PC-9 (cell line): ENCODE results near the gene TMEM80. TPM values are rescaled to one million over a fixed set of nuclear protein-coding genes. Genes with fewer than 3 reads are reported as not detected.

ENCODE experiments used
- BruUV-seq: library from RNA; stranded (reverse); fragments of 400-500 nt; replicated peaks from 2 replicates; lab custom pipeline; 2021; lab: Mats Ljungman, UMichigan
- CTCF ChIA-PET: fragments of 300-600 bp; sonication (Branson Sonifier 250); formaldehyde crosslinking; loops from one replicate; lab custom pipeline; 2022; ENCODE audit warnings: antibody characterized with exemption; lab: Charles Lee
- POLR2A ChIA-PET: fragments of 300-600 bp; sonication (Branson Sonifier 250); formaldehyde crosslinking; loops from one replicate; lab custom pipeline; 2022; ENCODE audit warnings: antibody characterized with exemption; ENCODE audit not compliant: unreplicated experiment; lab: Charles Lee
- DNase-seq, 2 experiments: peaks; one replicate each; pipeline versions ENCODE4 v3.0.0 to v3.0.0-alpha.2; 2015 to 2022; ENCODE audit warnings: mixed read lengths in 1 of 2
- H2AFZ ChIP-seq: fragments of 200-600 bp; sonication (generic); 2 replicates; pipeline ENCODE4 v1.8.1; 2017; ENCODE audit warnings: antibody characterized with exemption
- H3F3A ChIP-seq: fragments of 200-600 bp; sonication (generic); 2 replicates; pipeline ENCODE4 v1.8.1; 2017; ENCODE audit warnings: antibody characterized with exemption, mild to moderate bottlenecking, low read depth; ENCODE audit not compliant: insufficient read depth
- H3K27ac ChIP-seq: fragments of 200-600 bp; sonication (generic); 2 replicates; pipeline ENCODE4 v1.6.1; 2016; ENCODE audit warnings: mixed run types
- H3K27me3 ChIP-seq: fragments of 200-600 bp; sonication (generic); 2 replicates; pipeline ENCODE4 v1.6.1; 2016; ENCODE audit warnings: low read depth, mixed run types; ENCODE audit not compliant: insufficient read depth
- H3K36me3 ChIP-seq: fragments of 200-600 bp; sonication (generic); 2 replicates; pipeline ENCODE4 v1.6.1; 2016; ENCODE audit warnings: low read depth, mixed run types
- H3K4me1 ChIP-seq: fragments of 200-600 bp; sonication (generic); replicated peaks from 2 replicates; pipeline ENCODE4 v1.6.1; 2016; ENCODE audit warnings: mixed run types; ENCODE audit not compliant: insufficient read depth
- H3K4me2 ChIP-seq: fragments of 200-600 bp; sonication (generic); 2 replicates; pipeline ENCODE4 v1.6.1; 2017; ENCODE audit warnings: mixed run types
- H3K4me3 ChIP-seq: fragments of 200-600 bp; sonication (generic); 2 replicates; pipeline ENCODE4 v1.6.1; 2016; ENCODE audit warnings: mixed run types
- H3K79me2 ChIP-seq: fragments of 200-600 bp; sonication (generic); 2 replicates; pipeline ENCODE4 v1.6.1; 2017; ENCODE audit warnings: low read depth, mixed run types
- H3K9me2 ChIP-seq: fragments of 200-600 bp; sonication (generic); 2 replicates; pipeline ENCODE4 v1.8.1; 2017; ENCODE audit warnings: mild to moderate bottlenecking; ENCODE audit not compliant: insufficient read depth
- H3K9me3 ChIP-seq: fragments of 200-600 bp; sonication (generic); 2 replicates; pipeline ENCODE4 v1.8.1; 2016; ENCODE audit warnings: low read depth; ENCODE audit not compliant: insufficient read depth
- H4K20me1 ChIP-seq: fragments of 200-600 bp; sonication (generic); 2 replicates; pipeline ENCODE4 v1.8.1; 2017; ENCODE audit not compliant: insufficient read depth
- CTCF ChIP-seq: fragments of 200-600 bp; sonication (generic); conservative IDR thresholded peaks from 2 replicates; pipeline ENCODE4 v1.6.1; 2017; ENCODE audit warnings: mixed run types, antibody characterized with exemption, mild to moderate bottlenecking, moderate library complexity
- EZH2 ChIP-seq: fragments of 200-600 bp; sonication (generic); IDR thresholded peaks from 2 replicates; pipeline ENCODE4 v1.8.0; 2017; ENCODE audit warnings: antibody characterized with exemption, low read depth
- intact Hi-C: fragments of 100-400 bp; cut with micrococcal nuclease; formaldehyde crosslinking; loops from one replicate; pipeline ENCODE4 v1.10.0; 2022; ENCODE audit not compliant: unreplicated experiment
- total RNA-seq: library from RNA; stranded (reverse); gene quantifications from 2 replicates; pipeline ENCODE4 v1.2.3, GENCODE V29; 2021

Gene TMEM80
- total RNA-seq, 1 experiment from 2014 or later, result 36.6 TPM

- peak within 1 kb of the TSS; percentile 87 for H3K4me3 ChIP-seq
- no peaks in the 10 kb centered on the region for H3K9me3 ChIP-seq
- peaks cover 51% of the 10 kb centered on the region for H3K79me2 ChIP-seq
- CTCF ChIA-PET, result interaction anchor here (0.5 kb wide), 1 partner anchor 52 kb away, joined by 3 read pairs; the partner anchor contains the start of gene TMEM80
- H3K4me2 ChIP-seq, result peak within 1 kb of the TSS; percentile 96
- peaks cover 26% of the 10 kb centered on the region for H4K20me1 ChIP-seq
- POLR2A ChIA-PET, result interaction anchor here (0.6 to 0.7 kb wide), 5 partner anchors 8 to 378 kb away, joined by 3 to 6 read pairs (median 3); no protein-coding TSS in a partner anchor
- peaks cover 11% of the 10 kb centered on the region for H3K4me1 ChIP-seq
- peak within 1 kb of the TSS; percentile 96 for H3K27ac ChIP-seq
- BruUV-seq, result no TSS peak
- H3K36me3 ChIP-seq, result no peaks in the 10 kb centered on the region
- H3K27me3 ChIP-seq, result no peaks in the 10 kb centered on the region
- H3F3A ChIP-seq, result peaks cover 20% of the 10 kb centered on the region; the same call in 1 of the 2 replicates
- DNase-seq, result peak; percentile 65 to 89
- no peaks in the 10 kb centered on the region for H3K9me2 ChIP-seq
- intact Hi-C loops, result loop anchor here (1.0 to 5.0 kb wide), 3 partner anchors 19 to 50 kb away; partner anchors contain the start of genes EPS8L2 and SLC25A22
- TF ChIP-seq EZH2, result no peak
- TF ChIP-seq CTCF, result no peak
- peak within 1 kb of the TSS; percentile 74; the same call in 1 of the 2 replicates for H2AFZ ChIP-seq
These were observed 51.8 kb downstream of the TMEM80 start, which contains the start of gene TALDO1 for GRCh38 chr11:747158-748006. TSS of gene TALDO1 (plus strand) at chr11:747464. CDS start at chr11:747482, 18 bp downstream.

- Histone ChIP-seq H3K9me3 (no peaks in the 10 kb centered on the region), H3K4me2 (peak overlapping the region; percentile 93), H3K4me3 (peak overlapping the region; percentile 87), H3K27me3 (no peaks in the 10 kb centered on the region), H4K20me1 (peaks cover 32% of the 10 kb centered on the region), H3K36me3 (no peaks in the 10 kb centered on the region), H3K4me1 (peaks cover 11% of the 10 kb centered on the region), H2AFZ (no peak overlapping the region), H3F3A (peaks cover 25% of the 10 kb centered on the region; the same call in 1 of the 2 replicates), H3K9me2 (no peaks in the 10 kb centered on the region), H3K27ac (peak overlapping the region; percentile 96), H3K79me2 (peaks cover 57% of the 10 kb centered on the region)
- no peak for DNase-seq
- TSS peak; percentile 65 for BruUV-seq
- ChIA-PET POLR2A (interaction anchor here (0.6 to 0.7 kb wide), 4 partner anchors 9 to 191 kb away, joined by 3 to 12 read pairs (median 4); no protein-coding TSS in a partner anchor), CTCF (interaction anchor here (0.5 to 1.2 kb wide), 2 partner anchors 21 to 52 kb away, joined by 3 to 7 read pairs; partner anchors contain the start of gene TMEM80)
- TF ChIP-seq CTCF (no peak), EZH2 (no peak)
- intact Hi-C loops, result loop anchor here (5.0 kb wide), 1 partner anchor 49 kb away; the partner anchor contains the start of gene SLC25A22
These were observed 52.4 kb downstream of the TMEM80 start for GRCh38 chr11:748007-748359.

DNA sequence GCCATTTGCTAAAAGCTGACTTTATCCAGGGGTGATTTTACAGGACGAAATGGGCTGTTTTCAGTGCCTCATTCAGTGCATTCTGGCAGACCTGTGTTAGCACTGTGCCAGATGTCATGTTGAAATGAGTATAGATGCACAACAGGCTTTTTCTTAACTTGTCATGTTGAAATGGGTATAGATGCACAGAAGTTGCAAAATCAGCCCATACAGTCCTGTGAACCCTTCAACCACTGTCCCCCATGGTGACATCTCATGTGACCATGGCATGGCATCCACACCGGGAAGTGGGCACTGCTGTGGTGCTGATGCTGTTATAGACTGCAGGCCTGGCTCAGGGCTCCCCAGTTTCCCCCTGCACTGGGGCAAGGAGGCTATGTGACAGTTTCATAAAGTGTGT is 54.1 kb downstream of the TMEM80 start:
- BruUV-seq, result no TSS peak
- peaks cover 50% of the 10 kb centered on the region for H4K20me1 ChIP-seq
- H3K9me3 ChIP-seq, result no peaks in the 10 kb centered on the region
- no peak overlapping the region for H2AFZ ChIP-seq
- intact Hi-C loops, result loop anchor here (5.0 kb wide), 1 partner anchor 48 kb away; the partner anchor contains the start of gene SLC25A22
- H3K36me3 ChIP-seq, result no peaks in the 10 kb centered on the region
- no peak for TF ChIP-seq CTCF
- no peak for TF ChIP-seq EZH2
- H3K79me2 ChIP-seq, result peaks cover 75% of the 10 kb centered on the region
- POLR2A ChIA-PET, result no interaction called here
- peak overlapping the region; percentile 93 for H3K4me2 ChIP-seq
- no peaks in the 10 kb centered on the region for H3K27me3 ChIP-seq
- H3K4me3 ChIP-seq, result peak overlapping the region; percentile 87
- H3F3A ChIP-seq, result peaks cover 32% of the 10 kb centered on the region; the same call in 1 of the 2 replicates
- H3K9me2 ChIP-seq, result no peaks in the 10 kb centered on the region
- no peak for DNase-seq
- H3K27ac ChIP-seq, result peak overlapping the region; percentile 96; the same call in 1 of the 2 replicates
- CTCF ChIA-PET, result no interaction called here
- peaks cover 11% of the 10 kb centered on the region for H3K4me1 ChIP-seq
